Measurements from ENCODE around the gene SPAG9.
A peak's percentile ranks its signal among the peaks of the same experiment; 100 is the strongest.
"Not testable (repeated sequence)": the region's sequence is repeated elsewhere in the genome, so short reads cannot be mapped to it uniquely, and the experiment has no call there.

Gene SPAG9

GRCh38 chr17:51150932-51151331 lies 30.3 kb upstream of the SPAG9 start:
- no peaks in the 10 kb centered on the region for H3K9me3 ChIP-seq (ENCODE audit: control insufficient read depth, insufficient read depth, low read length)
- 0 out of 2 replicates have a peak, but pooled peaks cover 6% of the 10 kb centered on the region for H3K4me1 ChIP-seq (ENCODE audit: insufficient read depth, low read length)
- H3K36me3 ChIP-seq (ENCODE audit: insufficient read depth, low read length) = peaks cover 6% of the 10 kb centered on the region; the same call in 1 of the 2 replicates
- no peak overlapping the region for H3K9ac ChIP-seq (ENCODE audit: low read depth, low read length)

DNA sequence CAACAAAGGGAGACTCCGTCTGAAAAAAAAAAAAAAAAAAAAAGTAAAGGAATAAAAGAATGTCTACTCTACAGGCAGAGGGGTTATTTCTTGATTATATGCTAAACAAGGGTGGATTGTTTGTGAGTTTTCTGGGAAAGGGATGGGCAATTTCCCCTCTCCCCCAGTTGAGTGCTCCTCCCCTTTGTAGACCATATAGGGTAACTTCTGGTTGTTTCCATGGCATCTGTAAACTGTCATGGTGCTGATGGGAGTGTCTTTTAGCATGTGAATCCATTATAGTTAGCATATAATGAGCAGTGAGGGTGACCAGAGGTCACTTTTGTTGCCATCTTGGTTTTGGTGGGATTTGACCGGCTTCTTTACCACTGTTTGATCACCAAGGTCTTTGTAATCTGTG lies 28.5 kb upstream of the SPAG9 start:
- no peak overlapping the region for H3K9ac ChIP-seq (ENCODE audit: low read depth, low read length)
- H3K36me3 ChIP-seq (ENCODE audit: insufficient read depth, low read length) = no peaks in the 10 kb centered on the region
- peaks cover 12% of the 10 kb centered on the region; the same call in 1 of the 2 replicates for H3K4me1 ChIP-seq (ENCODE audit: insufficient read depth, low read length)
- H3K9me3 ChIP-seq (ENCODE audit: control insufficient read depth, insufficient read depth, low read length) = no peaks in the 10 kb centered on the region

DNA sequence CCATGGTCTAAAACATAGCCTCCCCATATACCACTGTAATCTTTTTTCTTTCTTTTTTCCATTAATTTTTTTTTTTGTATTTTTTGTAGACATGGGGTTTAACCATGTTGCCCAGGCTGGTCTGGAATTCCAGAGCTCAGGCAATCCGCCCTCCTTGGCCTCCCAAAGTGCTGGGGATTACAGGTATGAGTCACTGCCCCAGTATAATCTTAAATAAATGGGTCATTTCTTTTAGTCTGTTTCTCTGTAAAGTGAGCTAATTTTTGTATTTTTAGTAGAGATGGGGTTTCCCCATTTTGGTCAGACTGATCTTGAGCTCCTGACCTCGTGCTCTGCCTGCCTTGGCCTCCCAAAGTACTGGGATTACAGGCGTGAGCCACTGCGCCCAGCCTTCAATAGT lies 27.0 kb upstream of the SPAG9 start:
- H3K9ac ChIP-seq (ENCODE audit: low read depth, low read length) = no peak overlapping the region
- no peaks in the 10 kb centered on the region for H3K36me3 ChIP-seq (ENCODE audit: insufficient read depth, low read length)
- peaks cover 11% of the 10 kb centered on the region; the same call in 1 of the 2 replicates for H3K4me1 ChIP-seq (ENCODE audit: insufficient read depth, low read length)
- H3K9me3 ChIP-seq (ENCODE audit: control insufficient read depth, insufficient read depth, low read length) = no peaks in the 10 kb centered on the region

- no peak overlapping the region for H3K9ac ChIP-seq (ENCODE audit: low read depth, low read length)
- H3K9me3 ChIP-seq (ENCODE audit: control insufficient read depth, insufficient read depth, low read length) = no peaks in the 10 kb centered on the region
- H3K36me3 ChIP-seq (ENCODE audit: insufficient read depth, low read length) = no peaks in the 10 kb centered on the region
- H3K4me1 ChIP-seq (ENCODE audit: insufficient read depth, low read length) = peaks cover 7% of the 10 kb centered on the region; the same call in 1 of the 2 replicates
Observed at GRCh38 chr17:51144266-51145022, 23.8 kb upstream of the SPAG9 start.

- H3K4me1 ChIP-seq (ENCODE audit: insufficient read depth, low read length) = peaks cover 7% of the 10 kb centered on the region; the same call in 1 of the 2 replicates
- H3K36me3 ChIP-seq (ENCODE audit: insufficient read depth, low read length) = no peaks in the 10 kb centered on the region
- H3K9me3 ChIP-seq (ENCODE audit: control insufficient read depth, insufficient read depth, low read length) = no peaks in the 10 kb centered on the region
- no peak overlapping the region for H3K9ac ChIP-seq (ENCODE audit: low read depth, low read length)
Observed at GRCh38 chr17:51142597-51142996, 21.9 kb upstream of the SPAG9 start.

DNA sequence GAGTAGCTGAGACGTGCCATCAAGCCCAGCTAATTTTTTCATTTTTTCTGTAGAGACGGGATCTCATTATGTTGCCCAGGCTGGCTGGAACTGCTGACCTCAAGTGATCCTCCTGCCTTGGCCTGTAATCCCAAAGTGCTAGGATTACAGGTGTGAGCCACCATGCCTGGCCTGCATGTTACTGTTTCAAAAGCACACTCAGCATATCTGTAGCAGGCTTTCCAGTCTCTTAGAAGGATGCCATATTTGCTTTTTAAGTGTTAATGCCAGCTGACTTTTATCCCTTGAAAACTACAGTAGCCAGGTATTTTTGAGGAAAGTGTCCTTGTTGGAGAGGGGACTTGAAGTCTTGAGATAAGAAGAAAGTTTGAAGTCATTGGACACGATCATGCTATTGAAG lies 15.3 kb upstream of the SPAG9 start:
- Histone ChIP-seq H3K4me1 (ENCODE audit: insufficient read depth, low read length) (peaks cover 5% of the 10 kb centered on the region; the same call in 1 of the 2 replicates), H3K9me3 (ENCODE audit: control insufficient read depth, insufficient read depth, low read length) (no peaks in the 10 kb centered on the region; the same call in 1 of the 2 replicates), H3K36me3 (ENCODE audit: insufficient read depth, low read length) (no peaks in the 10 kb centered on the region), H3K9ac (ENCODE audit: low read depth, low read length) (no peak overlapping the region)

GRCh38 chr17:51133365-51133764 lies 12.7 kb upstream of the SPAG9 start:
- Histone ChIP-seq H3K9ac (ENCODE audit: low read depth, low read length) (no peak overlapping the region), H3K9me3 (ENCODE audit: control insufficient read depth, insufficient read depth, low read length) (no peaks in the 10 kb centered on the region; the same call in 1 of the 2 replicates), H3K36me3 (ENCODE audit: insufficient read depth, low read length) (no peaks in the 10 kb centered on the region), H3K4me1 (ENCODE audit: insufficient read depth, low read length) (peaks cover 5% of the 10 kb centered on the region; the same call in 1 of the 2 replicates)

DNA sequence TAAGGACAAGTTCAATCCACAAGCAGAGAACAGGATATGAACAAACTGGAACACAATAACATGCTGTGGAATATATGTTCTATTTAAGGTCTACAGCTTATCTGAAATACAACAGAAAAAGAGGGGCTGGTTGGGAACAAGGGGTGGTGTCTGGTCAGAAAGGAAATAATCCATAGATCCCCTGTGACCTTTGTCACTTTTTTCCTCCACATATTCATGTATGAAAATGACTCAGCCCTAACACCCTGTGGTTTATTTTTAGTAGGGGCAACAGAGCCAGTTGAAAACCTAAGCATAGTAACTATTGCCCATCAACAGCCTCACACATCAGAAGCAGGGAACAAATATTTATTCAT lies 12.3 kb upstream of the SPAG9 start:
- no peaks in the 10 kb centered on the region for H3K36me3 ChIP-seq (ENCODE audit: insufficient read depth, low read length)
- no peak overlapping the region for H3K9ac ChIP-seq (ENCODE audit: low read depth, low read length)
- H3K9me3 ChIP-seq (ENCODE audit: control insufficient read depth, insufficient read depth, low read length) = no peaks in the 10 kb centered on the region; the same call in 1 of the 2 replicates
- H3K4me1 ChIP-seq (ENCODE audit: insufficient read depth, low read length) = peaks cover 5% of the 10 kb centered on the region; the same call in 1 of the 2 replicates

DNA sequence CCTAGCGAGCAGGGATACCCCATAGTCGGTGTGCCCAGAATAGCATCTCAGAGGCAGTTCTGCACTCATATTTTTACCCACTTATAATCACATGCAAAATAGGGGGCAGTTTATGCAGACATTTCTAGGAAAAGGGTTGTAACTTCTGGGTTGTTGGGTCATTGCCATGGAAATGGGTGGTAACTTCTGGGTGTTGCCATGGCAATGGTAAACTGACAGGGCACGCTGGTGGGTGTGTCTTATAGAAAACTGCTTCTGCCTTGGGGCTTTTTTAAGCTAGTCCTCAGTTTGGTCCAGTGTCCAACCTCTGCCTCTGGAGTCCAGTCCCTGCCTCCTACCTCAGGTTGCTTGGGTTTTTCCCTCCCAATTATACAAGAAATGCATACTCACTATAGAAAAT lies 7.4 kb upstream of the SPAG9 start:
- Histone ChIP-seq H3K9me3 (ENCODE audit: control insufficient read depth, insufficient read depth, low read length) (no peaks in the 10 kb centered on the region), H3K4me1 (ENCODE audit: insufficient read depth, low read length) (peaks cover 5% of the 10 kb centered on the region; the same call in 1 of the 2 replicates), H3K9ac (ENCODE audit: low read depth, low read length) (no peak overlapping the region), H3K36me3 (ENCODE audit: insufficient read depth, low read length) (no peaks in the 10 kb centered on the region)

DNA sequence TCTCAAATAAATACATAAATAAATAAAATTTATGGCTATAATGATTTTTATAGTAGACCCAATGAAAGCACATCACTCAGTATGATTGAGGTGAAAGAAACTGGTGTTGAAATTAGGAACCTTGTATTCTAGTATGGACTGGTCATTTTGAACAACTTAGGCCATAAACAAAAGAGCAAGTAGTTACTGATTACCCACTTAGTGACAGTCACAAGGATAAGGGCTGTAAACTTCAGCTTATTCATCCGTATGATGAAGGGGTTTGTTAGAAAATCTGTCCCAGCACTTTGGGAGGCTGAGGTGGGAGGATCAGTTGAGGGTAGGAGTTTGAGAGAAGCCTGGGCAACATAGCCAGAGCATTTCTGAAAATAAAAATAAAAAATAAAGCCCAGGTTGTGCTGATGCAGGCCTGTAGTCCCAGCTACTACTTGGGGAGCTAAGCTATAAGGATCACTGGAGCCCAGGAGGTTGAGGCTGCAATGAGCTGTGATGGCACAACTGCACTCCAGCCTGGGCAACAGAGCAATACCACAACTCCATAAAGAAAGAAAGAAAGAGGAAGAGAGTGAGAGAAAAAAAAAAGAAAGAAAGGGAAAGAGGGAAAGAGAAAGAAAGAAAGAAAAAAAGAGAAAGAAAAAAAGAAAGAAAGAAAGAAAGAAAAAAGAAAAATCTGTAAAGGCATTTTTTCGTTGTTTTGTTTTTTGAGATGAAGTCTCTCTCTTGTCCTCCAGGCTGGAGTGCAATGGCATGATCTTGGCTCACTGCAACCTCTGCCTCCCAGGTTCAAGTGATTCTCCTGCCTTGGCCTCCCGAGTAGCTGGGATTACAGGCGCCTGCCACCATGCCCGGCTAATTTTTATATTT lies 4.2 kb upstream of the SPAG9 start:
- Histone ChIP-seq H3K9me3 (ENCODE audit: control insufficient read depth, insufficient read depth, low read length) (no peaks in the 10 kb centered on the region), H3K36me3 (ENCODE audit: insufficient read depth, low read length) (no peaks in the 10 kb centered on the region), H3K4me1 (ENCODE audit: insufficient read depth, low read length) (no peaks in the 10 kb centered on the region; the same call in 1 of the 2 replicates), H3K9ac (ENCODE audit: low read depth, low read length) (no peak overlapping the region)

GRCh38 chr17:51122473-51123115 lies 1.9 kb upstream of the SPAG9 start:
- peak overlapping the region; percentile 93 for H3K9ac ChIP-seq (ENCODE audit: low read depth, low read length)
- not testable (repeated sequence) for H3K9me3 ChIP-seq (ENCODE audit: control insufficient read depth, insufficient read depth, low read length); H3K36me3 ChIP-seq (ENCODE audit: insufficient read depth, low read length); H3K4me1 ChIP-seq (ENCODE audit: insufficient read depth, low read length)

GRCh38 chr17:51121620-51122472 lies 1.2 kb upstream of the SPAG9 start:
- peak overlapping the region; percentile 93 for H3K9ac ChIP-seq (ENCODE audit: low read depth, low read length)
- peaks cover 5% of the 10 kb centered on the region; the same call in 1 of the 2 replicates for H3K4me1 ChIP-seq (ENCODE audit: insufficient read depth, low read length)
- H3K9me3 ChIP-seq (ENCODE audit: control insufficient read depth, insufficient read depth, low read length) = no peaks in the 10 kb centered on the region
- no peaks in the 10 kb centered on the region for H3K36me3 ChIP-seq (ENCODE audit: insufficient read depth, low read length)

GRCh38 chr17:51120357-51120738 lies 320 bp downstream of the SPAG9 start:
- no peaks in the 10 kb centered on the region for H3K36me3 ChIP-seq (ENCODE audit: insufficient read depth, low read length)
- H3K9me3 ChIP-seq (ENCODE audit: control insufficient read depth, insufficient read depth, low read length) = no peaks in the 10 kb centered on the region
- H3K9ac ChIP-seq (ENCODE audit: low read depth, low read length) = peak overlapping the region; percentile 95
- H3K4me1 ChIP-seq (ENCODE audit: insufficient read depth, low read length) = peaks cover 5% of the 10 kb centered on the region; the same call in 1 of the 2 replicates

All from ES-I3 (cell line).